ENCODE results near the gene P4HB.

P4HB gene

DNA sequence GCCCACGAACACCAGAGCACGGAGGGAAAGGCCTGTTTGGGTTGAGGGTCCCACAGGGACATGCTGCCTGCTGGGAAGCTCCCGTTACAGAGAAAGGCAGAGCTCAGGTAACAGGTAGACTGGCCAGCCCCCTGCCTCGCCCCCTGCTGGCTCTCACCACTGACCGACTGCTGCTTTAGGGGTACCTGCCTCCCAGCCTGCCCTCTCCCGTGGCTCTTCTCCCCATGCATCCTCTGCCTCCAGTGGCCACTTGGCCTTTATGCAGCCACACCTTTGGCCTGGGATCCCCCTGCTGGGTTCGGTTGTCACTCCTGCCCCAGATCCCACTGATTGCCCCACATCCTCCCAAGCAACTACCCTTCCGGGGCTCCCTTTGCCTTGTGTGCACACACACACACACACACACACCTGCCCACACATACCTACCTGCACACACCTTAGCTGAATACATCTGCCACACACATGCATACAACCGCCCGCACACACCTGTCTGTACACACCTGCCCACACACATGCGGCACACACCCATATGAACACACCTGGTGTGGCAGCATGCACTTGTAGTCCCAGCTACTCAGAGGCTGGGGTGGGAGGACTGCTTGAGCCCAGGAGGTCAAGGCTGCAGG lies 34.4 kb downstream of the P4HB start:
- no peak for DNase-seq

DNA sequence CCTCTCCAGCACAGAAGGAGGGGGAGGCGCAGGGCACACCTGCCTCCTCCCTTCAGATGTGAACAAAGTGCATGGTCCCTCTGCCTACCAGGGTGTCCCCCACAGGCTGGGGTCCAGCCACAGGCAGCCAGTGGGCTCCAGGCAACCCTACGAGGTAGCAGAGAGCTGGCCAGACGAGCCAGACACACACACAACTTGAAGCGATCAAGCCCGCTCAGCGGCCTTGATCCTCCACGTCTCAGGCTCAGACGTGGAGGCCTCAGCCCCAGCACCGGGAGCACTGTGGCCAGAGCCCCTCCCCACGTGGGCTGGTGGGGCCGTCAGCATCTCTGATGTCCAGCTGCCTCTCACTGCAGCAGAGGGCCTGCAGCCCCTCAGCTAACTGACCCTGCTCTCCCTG lies 35.7 kb downstream of the P4HB start:
- no peak for DNase-seq

DNA sequence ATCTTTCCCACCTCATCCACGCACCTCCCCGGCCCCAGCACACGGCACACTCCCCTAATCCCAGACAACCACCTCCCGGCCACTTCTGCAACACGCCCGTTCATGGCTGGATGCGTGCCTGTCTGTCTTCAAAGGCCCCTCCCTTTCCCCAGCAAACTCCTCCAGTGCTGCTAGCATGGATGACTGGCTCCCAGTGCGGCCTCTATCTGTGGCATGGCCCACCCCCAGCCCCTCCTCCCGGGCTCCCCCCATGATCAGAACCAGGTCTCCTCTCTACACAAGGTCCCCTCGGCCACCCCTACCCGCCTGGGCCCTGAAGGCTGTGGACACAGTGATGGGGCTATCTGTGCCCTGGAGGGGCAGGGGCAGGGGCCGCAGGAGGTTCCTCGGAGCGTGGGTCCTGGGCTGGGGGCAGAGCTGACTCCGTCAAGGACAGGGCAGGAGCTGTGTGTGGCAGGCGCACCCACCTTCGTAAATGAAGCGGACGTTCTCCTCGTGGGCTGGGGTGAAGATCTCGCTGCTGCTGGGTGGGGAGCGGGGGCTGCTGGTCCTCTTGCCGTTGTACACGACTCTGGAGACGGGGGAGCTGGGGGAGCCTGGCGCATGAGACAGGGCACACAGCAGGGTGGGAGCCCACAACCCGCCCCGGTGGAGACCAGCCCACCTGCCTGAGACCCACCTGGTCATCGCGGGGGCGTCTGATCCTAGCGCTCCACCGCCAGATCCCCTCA lies 36.4 kb downstream of the P4HB start:
- DNase-seq = no peak

DNA sequence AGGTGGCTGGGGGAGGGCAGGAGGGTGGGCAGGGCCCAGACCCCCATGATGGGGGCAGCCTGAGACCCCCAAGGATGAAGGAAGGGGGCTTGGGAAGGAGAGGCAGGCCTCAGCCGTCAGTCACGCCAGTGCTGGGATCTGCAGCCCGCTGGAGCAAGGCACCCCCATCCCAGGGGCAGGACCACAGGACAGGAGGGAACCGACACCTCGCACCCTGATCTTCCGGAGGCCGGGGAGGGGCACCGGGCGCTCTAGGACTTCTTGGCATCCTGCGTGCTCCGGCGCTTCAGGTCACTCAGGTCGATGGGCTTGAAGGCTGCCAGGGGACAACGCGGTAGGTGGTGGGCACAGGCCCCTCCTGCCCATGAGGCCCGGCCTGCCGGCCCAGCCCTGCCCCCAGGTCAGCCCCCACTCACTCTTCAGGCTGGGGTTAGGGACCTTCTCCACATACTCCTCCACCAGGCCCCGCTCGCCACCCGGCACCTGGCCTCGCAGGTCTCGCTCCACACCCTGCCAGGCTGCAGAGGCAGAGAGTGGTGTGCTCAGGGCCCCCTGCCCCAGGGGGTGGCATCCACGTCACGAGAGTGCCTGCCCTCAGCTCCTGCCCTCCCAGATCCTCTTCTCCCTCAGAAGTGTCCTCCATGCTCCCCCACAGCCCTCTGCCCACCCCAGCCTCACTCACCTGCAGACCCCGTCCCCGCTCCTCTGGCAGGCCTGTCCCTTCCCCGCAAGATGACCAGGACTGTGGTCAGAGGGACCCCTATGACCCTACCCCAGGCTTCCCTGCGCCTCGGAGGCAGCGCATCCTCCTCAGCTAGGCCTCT lies 37.1 kb downstream of the P4HB start:
- no peak for DNase-seq

DNA sequence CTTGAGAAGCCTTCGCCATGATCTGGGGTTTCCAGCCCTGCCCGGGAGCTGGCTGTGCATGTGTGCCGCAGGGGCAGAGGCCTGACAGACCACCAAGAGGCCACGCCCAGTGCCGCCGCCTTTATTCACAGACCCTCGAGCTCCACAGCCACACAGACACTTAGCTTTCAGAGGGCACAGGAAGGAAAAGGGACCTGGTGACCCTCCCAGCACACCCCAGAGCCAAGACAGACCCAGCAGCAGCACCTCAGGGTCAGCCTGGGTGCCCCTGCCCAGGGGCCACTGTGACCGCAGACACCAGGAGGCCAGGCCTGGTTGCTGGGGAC lies 38.1 kb downstream of the P4HB start:
- DNase-seq = no peak

DNA sequence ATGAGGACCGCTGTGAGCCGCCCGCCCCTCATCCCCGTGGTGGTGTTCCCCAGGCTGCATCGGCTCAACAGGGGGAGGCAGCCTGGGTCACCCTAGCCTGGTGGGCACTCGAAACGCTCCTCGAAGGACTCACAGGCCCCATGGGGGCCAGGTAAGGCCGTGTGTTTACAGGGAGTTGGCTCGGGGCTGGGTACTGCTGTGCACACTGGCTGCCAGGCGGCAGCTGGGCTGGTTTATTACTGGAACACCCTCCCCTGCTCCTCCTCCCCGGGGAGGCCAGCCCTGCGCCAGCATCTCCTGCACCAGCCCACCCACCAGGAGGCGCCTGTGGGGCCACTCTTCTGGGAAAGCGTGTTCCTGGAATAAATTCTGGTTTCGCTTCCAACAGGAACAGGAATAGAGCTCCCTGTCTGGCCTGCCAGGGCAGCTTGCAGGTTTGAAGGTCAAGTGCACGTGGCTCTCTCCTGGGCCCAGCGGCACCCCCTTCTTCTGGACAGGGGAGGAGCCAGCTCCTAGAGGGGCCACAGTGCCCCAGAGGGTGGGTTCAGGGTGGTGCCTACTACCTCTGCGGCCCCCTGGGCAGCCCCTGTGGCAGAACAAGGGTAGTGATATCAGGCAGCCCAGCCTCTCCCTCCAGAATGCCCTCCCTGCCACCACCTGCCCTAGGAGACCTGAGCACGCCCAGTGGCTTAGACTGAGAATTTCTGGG lies 38.6 kb downstream of the P4HB start:
- DNase-seq = peak; percentile 74 to 86 (median 81)

DNA sequence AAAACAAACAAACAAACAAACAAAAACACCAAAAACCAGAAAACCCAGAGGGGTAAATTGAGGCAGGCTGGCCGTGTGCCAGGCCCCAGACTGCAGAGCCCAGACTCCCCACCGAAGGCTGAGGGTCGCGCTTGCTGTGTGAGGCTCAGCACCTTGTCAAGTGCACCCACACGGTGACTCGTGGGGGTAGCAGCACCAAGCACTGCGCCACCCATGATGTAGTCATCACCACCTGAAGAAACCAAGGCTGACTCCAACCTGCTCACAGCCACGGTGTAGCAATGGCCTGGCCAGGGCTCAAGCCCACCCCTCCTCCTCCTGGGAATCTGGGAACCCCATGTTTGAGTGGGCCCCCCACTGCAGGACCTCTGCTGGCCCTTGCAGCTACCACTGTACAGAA lies 39.2 kb downstream of the P4HB start:
- DNase-seq = no peak

DNA sequence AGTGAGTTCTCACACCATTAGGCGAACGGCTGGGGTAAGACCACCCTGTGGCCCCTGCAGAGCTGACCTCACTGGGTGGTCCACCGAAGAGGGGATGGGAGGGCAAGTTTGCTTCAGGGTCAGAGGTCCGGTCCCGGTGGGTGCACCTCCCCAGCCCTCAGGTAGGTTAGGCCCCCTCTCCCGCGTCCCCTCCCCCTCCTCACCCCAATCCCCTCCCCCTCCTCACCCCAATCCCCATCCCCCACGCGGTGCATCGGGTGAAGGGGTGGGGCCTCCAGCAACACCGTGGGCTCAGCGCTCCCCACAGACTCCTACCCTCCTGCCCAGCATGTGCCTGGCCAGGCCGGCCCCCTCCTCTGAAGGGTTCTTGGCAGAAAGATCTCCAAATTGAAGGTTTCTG lies 40.6 kb downstream of the P4HB start:
- no peak for DNase-seq

DNA sequence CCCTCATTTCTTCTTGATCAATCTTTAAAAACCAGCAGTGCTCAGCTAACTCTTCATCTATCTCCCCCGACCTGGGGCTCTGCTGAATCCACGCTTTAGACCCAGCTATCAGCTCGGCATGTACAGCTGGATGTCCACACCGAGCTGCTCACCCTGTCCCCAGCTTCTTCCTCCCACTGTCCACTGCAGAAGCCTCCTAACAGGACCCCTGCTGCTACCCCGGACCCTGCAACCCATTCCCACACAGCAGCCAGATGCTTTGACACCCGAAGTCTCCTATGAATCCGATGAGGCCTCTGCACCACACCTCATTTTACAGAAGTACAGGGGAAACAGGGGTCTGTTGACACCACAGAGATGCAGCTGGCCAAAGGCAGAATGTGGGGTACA lies 42.6 kb downstream of the P4HB start:
- DNase-seq = no peak

DNA sequence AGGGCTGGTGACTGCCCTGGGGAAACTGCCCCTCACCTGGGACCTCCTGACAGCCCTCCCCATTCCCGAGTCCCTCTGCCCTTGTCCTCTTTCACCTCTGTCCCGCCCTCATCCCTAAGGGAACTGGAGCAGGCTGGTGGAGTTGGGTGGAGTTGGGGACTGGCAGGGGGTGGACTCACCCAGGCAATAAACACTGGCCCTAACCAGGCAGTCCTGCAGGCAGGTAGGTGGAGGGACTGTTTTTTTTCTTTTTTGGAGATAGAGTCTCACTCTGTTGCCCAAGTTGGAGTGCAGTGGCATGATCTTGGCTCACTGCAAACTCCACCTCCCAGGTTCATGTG lies 44.7 kb downstream of the P4HB start:
- no peak for DNase-seq

DNA sequence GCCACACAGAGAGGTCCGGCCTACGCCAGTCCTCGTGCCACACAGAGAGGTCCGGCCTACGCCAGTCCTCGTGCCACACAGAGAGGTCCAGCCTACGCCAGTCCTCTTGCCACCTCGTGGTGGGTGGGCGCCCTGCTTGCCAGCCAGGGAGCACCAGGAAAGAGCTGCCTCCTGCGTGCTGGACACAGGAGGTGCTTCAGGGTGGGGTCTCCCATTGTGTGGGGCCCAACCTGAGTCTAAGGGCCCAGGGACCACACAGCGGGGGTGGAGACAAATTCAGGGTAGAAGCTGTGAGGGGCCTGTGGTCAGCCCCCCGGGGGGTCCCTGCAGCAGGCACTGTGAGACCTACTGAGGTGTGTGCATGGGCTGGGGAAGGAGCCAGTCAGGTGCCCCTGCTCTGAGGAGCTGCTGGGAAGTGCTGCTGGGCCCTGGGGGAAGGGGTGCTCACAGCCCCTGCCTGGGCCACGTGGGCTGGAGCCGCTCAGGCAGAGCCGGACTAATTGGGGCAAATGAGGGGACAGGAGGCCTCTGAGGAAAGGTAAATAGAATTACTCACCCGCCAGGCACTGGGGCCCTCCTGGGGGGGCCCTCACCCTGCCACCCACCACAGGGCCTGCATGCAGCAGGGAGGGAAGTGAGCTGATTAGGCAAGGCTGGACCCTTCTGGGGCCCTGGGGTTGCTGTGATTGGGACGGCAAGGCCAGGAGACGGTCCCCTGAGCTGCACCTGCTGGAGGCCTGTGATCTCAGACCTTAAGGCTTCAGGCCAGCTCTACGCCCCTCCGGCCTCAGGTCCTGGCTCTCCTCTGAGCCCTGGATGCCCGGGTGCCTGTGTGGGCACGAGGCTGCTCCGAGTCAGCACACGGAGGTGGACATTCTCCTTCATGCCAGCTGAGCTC lies 45.3 kb downstream of the P4HB start:
- no peak for DNase-seq

DNA sequence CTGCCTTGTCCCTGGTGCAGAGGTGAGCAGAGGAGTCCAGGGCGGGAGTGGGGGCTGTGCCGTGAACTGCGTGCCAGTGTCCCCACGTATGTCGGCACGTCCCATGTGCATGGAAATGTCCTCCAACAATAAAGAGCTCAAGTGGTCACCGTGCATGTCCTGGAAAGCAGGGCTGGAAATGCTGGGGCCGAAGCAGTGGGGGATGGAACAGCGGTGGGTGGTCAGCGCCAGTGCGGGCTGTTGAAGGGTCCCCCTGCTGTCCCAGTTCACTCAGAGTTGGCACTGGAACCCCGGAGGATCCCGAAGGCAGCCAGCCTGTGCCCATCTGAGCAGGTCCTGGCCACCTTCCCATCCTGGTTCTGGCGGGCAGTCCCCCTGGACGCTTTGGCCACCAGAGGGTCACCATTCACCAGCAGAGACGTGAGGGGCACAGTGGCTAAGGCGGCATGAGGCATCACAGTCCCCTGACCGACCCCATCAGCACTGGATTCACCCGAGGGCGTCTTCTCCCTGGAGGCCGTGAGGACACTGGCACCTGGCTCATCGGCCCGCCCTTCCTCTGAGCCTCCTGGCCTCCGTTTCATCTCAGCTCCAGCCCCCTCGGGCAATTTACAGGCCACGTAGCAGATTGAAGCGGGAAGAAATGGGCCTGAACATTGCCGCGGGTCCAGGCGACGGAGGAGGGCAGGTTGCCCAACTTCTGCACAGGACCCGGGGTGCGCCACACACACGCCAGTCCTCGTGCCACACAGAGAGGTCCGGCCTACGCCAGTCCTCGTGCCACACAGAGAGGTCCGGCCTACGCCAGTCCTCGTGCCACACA lies 46.3 kb downstream of the P4HB start:
- no peak for DNase-seq

DNA sequence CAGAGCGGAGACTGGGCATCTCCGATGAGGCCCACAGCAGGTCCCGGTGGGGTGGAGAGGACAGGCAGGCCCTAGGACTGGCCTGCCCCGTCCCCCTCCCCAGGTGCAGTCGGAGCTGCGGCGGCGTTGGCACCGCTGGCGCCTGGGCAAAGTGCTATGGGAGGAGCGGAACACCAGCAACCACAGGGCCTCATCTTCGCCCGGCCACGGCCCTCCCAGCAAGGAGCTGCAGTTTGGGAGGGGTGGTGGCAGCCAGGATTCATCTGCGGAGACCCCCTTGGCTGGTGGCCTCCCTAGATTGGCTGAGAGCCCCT lies 47.0 kb downstream of the P4HB start:
- no peak for DNase-seq

DNA sequence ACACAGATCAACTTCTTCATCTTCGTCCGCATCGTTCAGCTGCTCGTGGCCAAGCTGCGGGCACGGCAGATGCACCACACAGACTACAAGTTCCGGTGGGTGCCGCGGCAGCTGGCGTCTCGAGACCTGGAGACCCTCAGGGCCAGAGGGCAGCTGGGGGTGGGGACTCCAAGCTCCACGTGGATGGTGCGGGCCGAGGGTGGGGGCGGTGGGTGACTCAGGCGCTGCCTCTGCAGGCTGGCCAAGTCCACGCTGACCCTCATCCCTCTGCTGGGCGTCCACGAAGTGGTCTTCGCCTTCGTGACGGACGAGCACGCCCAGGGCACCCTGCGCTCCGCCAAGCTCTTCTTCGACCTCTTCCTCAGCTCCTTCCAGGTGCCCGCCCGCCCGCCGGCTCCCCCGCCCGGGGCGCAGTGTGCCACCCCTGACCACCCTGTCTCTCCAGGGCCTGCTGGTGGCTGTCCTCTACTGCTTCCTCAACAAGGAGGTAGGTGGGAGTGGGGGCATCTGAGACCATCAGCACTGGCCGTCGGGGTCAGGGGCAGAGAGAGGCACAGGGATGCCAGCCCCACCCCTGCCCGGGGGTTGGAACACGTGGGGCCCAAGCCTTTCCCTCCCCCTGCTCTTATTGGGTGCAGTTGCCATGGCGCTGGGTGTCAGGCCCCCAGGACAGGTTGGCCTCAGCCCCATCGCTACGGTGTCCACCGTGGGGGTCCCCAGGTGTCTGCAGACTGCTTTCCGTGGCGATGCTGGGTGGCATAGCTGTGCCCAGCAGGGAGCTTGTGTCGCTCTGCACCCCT lies 47.6 kb downstream of the P4HB start:
- no peak for DNase-seq

DNA sequence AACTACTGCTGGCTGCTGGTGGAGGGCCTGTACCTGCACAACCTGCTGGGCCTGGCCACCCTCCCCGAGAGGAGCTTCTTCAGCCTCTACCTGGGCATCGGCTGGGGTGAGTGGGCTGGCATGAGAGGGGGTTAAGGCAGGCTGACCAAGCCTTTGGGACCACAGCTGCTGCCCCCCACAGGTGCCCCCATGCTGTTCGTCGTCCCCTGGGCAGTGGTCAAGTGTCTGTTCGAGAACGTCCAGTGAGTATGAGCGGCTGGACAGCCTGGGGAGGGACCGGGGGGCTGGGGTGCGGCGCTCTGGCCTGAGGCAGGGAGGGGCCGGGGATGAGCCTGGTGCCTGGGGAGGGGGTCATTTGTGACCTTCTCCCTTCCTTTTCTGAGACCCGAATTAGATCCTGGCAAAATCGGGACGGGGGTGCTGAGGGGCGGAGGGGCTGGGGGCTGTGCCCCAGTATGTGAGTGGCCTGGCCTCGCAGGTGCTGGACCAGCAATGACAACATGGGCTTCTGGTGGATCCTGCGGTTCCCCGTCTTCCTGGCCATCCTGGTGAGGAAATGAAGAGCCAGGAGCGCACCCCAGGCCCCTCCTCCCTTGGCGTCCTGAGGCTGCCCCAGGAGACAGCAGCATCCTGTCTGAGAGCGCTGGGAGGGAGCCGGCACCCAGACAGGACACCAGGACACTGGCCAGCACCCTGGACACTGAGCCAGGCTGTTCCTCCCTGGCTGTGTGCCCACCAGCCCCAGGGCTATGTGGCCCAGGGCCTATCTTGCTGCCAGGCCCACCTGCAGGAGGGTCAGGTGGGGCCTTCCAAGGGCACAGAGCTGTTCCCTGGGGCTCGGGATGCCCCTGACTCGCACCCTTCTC lies 48.4 kb downstream of the P4HB start:
- DNase-seq = no peak

DNA sequence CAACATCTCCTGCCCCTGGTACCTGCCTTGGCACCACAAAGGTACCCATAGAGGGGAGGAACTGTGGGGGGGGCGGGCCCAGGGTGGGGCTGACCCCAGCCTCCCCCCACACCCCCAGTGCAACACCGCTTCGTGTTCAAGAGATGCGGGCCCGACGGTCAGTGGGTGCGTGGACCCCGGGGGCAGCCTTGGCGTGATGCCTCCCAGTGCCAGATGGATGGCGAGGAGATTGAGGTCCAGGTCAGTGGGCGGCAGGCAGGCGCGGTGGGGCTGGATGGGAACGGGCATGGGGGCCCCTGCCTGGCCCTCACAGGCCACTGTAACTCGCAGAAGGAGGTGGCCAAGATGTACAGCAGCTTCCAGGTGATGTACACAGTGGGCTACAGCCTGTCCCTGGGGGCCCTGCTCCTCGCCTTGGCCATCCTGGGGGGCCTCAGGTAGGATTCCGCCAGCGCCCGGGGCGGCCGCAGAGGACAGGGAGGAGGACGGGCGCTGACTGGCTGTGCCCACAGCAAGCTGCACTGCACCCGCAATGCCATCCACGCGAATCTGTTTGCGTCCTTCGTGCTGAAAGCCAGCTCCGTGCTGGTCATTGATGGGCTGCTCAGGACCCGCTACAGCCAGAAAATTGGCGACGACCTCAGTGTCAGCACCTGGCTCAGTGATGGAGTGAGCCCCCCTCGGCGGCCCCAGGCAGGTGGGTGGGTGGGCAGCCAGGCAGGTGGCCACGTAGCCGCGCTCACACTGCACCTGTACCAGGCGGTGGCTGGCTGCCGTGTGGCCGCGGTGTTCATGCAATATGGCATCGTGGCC lies 49.2 kb downstream of the P4HB start:
- no peak for DNase-seq

DNA sequence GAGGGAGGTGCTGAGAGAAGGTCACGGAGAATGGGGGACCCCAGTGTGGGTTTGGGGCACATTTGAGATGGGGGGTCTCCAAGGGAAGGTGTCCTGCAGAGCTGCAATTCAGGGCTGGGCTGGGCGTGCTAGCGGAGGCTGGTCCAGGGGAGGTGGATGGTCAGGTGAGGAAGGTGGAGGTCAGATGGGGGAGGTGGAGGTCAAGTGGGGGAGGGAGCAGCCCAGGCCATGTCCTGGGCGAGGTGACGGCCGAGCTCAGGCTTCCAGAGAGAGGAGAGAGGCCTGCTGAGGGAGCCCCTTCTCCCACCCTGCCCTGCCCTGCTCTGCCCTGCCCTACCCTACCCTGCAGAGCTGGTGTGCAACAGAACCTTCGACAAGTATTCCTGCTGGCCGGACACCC lies 49.9 kb downstream of the P4HB start:
- DNase-seq = no peak

DNA sequence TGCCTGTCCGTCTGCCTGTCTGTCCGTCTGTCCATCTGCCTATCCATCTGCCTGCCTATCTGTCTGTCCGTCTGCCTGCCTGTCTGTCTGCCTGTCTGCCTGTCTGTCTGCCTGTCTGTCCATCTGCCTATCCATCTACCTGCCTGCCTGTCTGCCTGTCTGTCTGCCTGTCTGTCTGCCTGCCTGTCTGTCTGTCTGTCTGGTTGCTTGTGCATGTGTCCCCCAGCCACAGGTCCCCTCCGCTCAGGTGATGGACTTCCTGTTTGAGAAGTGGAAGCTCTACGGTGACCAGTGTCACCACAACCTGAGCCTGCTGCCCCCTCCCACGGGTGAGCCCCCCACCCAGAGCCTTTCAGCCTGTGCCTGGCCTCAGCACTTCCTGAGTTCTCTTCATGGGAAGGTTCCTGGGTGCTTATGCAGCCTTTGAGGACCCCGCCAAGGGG lies 50.8 kb downstream of the P4HB start:
- no peak for DNase-seq

Data from suppressor macrophage treated with lipopolysaccharide for 1 hour (primary cell).